GM12891 (cell line): ENCODE measurements around the gene BBS1.
A peak's percentile ranks its signal among the peaks of the same experiment; 100 is the strongest.

Source experiments
- DNase-seq: peaks from one replicate; pipeline ENCODE4 v3.0.0; 2011; ENCODE audit warnings: low spot score; ENCODE audit not compliant: insufficient read length
- FAIRE-seq: peaks from 2 replicates; lab custom pipeline; 2011; peaks lifted over from hg19 to GRCh38; lab: Jason Lieb, UNC
- PAX5 ChIP-seq: IDR thresholded peaks from 2 replicates; pipeline ENCODE4 v1.6.1; 2011; ENCODE audit warnings: low read length, moderate library complexity, mild to moderate bottlenecking; ENCODE audit not compliant: insufficient read depth, severe bottlenecking
- POLR2A ChIP-seq: IDR thresholded peaks from 2 replicates; pipeline ENCODE4 v1.6.1; 2011; ENCODE audit warnings: low read depth, low read length, control low read depth
- POLR2AphosphoS5 ChIP-seq: IDR thresholded peaks from 2 replicates; pipeline ENCODE4 v1.6.1; 2011; ENCODE audit warnings: low read depth, low read length, control low read depth
- POU2F2 ChIP-seq: IDR thresholded peaks from 2 replicates; pipeline ENCODE4 v1.6.1; 2011; ENCODE audit warnings: low read depth, mild to moderate bottlenecking, control low read depth, low read length, moderate library complexity
- SPI1 ChIP-seq: IDR thresholded peaks from 2 replicates; pipeline ENCODE4 v1.6.1; 2011; ENCODE audit warnings: low read depth, low read length, control low read depth
- TAF1 ChIP-seq: IDR thresholded peaks from 2 replicates; pipeline ENCODE4 v1.6.1; 2011; ENCODE audit warnings: low read depth, low read length, control low read depth

BBS1 gene

DNA sequence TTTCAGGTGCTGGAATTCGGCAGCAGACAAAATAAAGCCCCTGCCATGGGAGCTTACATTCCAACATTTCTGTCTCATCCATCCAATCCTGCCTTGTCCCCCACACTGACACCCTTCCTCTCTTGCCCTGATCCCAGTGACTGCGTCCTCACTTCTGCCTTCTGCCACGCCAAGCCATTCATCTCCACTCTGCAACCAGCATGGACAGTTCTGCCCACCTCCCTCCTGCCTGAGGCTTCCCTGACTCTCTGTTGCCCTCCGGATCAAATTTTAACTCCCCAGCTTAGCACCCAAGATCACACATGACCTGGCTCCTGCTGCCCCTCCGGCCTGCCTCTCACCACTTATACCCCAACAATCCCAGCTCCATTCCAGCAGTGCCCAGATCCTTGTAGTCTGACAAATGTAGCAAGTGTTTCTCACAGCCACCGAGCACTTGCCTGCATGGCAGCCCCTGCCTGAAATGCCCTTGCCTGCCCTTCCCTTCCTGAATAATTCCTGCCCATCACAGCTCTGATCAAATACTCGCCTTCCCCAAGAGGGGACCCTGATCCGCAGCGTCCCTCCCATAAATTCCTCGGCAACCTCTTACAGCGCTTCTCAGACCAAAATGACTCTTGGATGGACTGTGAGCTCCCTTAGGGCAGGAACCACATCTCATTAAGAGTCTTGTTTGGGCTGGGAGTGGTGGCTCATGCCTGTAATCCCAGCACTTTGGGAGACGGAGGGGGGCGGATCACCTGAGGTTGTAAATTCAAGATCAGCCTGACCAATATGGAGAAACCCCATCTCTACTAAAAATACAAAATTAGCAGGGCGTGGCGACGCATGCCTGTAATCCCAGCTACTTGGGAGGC lies 38.6 kb downstream of the BBS1 start:
- DNase-seq (no peak), FAIRE-seq (no peak)
- no peak for TF ChIP-seq SPI1
- TF ChIP-seq POLR2AphosphoS5: no peak
- no peak for TF ChIP-seq POLR2A
- no peak for TF ChIP-seq POU2F2
- no peak for TF ChIP-seq TAF1
- TF ChIP-seq PAX5: no peak

DNA sequence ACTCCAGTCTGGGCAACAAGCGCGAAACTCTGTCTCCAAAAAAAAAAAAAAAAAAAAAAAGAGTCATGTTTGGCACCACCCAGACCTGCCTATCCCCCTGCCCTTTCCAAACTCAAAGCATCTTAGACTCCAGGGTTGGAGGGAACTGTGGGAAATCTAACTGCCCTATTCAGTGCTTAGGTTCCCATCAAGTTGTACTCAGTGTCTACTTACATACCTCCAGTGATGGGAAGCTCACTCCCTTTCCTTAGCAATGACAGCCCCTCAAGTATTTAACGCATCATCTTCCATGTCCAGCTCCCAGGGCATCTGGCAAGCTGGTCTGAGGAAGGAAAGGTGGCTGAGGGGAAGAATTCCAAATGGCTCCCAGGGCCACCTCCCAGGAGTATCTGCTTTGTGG lies 39.3 kb downstream of the BBS1 start:
- no peak for FAIRE-seq
- no peak for DNase-seq
- TF ChIP-seq TAF1 (no peak), SPI1 (no peak), POLR2AphosphoS5 (no peak), POU2F2 (no peak), POLR2A (no peak)

DNA sequence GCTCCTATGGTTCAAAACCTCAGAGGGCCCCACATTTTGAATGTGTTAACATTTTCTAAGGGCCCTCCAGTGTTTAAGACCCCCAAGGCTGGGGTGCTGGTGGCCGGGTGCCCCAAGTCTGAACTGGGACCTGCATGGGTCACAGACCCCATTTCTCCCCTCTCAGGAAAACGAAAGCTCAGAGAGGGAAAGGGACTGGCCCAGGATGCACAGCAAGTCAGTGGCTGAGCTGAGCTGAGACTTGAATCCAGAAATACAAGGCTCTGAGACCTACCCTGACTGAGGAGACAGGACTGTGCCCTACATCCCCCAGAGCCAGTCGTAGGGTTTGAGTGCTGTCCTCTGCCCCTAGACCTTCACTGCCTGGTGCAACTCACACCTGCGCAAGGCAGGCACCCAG lies 40.5 kb downstream of the BBS1 start:
- TF ChIP-seq POLR2A (no peak), POU2F2 (no peak), SPI1 (no peak), POLR2AphosphoS5 (no peak), PAX5 (no peak), TAF1 (no peak)
- DNase-seq (no peak), FAIRE-seq (no peak)

DNA sequence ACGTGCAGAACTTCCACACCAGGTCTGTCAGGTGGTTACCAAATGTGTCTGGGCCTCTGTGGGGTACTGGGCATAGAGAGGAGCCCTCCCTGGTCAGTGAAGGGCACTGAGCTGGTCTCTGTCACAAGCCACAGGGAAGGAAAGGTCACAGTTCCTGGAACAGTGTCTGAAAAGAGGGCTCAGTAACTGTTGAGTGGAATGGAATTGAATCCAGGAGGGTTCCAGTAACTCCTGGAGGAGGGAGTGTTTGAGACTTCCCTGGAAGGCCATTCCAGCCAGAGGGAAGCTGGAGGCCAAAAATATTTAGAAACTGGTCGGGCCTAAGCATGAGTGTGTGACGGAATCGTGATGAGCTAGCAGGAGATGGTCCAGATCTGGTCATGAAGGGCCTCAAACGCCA lies 44.2 kb downstream of the BBS1 start:
- FAIRE-seq (no peak), DNase-seq (no peak)
- no peak for TF ChIP-seq TAF1
- TF ChIP-seq POU2F2: no peak
- TF ChIP-seq PAX5: no peak
- TF ChIP-seq SPI1: no peak
- no peak for TF ChIP-seq POLR2AphosphoS5

DNA sequence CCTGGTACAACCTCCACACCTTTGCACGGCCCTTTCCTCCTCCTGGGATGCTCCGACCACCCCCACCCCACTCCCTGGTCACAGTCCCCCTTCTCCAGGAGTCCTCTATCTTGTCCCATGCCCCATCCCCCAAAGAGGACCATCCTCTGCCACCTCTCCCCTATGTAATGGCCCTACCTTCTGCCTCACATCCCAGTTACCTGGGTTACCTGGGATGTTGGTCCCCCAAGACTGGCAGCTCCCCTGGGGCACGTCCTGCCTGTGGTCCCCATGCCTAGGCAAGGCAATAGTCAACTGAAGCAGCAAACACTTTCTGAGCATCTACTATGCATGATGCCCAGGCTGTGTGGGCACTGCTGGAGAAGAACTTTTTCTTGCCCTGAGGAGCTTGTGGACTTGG lies 45.0 kb downstream of the BBS1 start:
- no peak for FAIRE-seq
- TF ChIP-seq TAF1 (no peak), POU2F2 (no peak), POLR2AphosphoS5 (no peak), SPI1 (no peak), PAX5 (no peak), POLR2A (no peak)
- DNase-seq: no peak

DNA sequence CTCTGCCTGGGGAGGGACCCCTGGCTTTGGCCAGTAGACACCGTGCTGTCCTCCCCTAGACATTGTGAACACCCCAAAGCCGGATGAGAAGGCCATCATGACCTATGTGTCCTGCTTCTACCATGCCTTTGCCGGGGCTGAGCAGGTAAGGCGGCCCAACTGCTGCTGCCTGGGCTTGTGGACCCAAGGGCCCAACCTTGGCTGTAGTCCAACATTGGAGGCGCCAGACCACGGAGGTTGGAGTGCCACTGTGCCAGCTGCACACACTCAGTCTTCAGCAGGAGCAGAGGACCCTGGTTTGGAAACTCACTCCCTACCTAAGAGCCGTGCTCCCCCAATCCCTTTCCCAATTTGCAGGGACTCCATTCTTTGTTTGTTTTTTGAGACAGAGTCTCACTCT lies 45.7 kb downstream of the BBS1 start:
- FAIRE-seq: no peak
- no peak for DNase-seq
- no peak for TF ChIP-seq TAF1
- TF ChIP-seq POLR2AphosphoS5: no peak
- TF ChIP-seq POLR2A: no peak
- no peak for TF ChIP-seq PAX5
- TF ChIP-seq SPI1: no peak
- TF ChIP-seq POU2F2: no peak

DNA sequence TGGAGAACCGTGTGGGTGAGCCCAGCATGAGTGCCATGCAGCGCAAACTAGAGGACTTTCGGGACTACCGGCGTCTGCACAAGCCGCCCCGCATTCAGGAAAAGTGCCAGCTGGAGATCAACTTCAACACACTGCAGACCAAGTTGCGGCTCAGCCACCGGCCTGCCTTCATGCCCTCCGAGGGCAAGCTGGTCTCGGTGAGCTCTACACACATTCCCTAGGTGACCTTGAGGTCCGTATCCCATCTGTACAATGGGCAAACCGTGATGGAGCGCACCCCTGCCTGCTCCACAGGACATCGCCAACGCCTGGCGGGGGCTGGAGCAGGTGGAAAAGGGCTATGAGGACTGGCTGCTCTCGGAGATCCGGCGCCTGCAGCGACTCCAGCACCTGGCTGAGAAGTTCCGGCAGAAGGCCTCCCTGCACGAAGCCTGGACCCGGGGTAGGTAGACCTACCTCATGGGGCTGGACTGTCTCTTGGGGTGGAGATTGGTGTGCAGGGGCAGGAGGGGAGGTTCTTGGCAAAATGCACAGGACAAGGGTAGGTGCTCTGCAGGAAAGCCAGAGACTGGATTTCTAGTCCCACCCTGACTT lies 47.4 kb downstream of the BBS1 start:
- FAIRE-seq: no peak
- DNase-seq: no peak
- no peak for TF ChIP-seq POU2F2
- no peak for TF ChIP-seq TAF1
- TF ChIP-seq POLR2A: no peak
- no peak for TF ChIP-seq POLR2AphosphoS5
- no peak for TF ChIP-seq PAX5
- TF ChIP-seq SPI1: no peak

DNA sequence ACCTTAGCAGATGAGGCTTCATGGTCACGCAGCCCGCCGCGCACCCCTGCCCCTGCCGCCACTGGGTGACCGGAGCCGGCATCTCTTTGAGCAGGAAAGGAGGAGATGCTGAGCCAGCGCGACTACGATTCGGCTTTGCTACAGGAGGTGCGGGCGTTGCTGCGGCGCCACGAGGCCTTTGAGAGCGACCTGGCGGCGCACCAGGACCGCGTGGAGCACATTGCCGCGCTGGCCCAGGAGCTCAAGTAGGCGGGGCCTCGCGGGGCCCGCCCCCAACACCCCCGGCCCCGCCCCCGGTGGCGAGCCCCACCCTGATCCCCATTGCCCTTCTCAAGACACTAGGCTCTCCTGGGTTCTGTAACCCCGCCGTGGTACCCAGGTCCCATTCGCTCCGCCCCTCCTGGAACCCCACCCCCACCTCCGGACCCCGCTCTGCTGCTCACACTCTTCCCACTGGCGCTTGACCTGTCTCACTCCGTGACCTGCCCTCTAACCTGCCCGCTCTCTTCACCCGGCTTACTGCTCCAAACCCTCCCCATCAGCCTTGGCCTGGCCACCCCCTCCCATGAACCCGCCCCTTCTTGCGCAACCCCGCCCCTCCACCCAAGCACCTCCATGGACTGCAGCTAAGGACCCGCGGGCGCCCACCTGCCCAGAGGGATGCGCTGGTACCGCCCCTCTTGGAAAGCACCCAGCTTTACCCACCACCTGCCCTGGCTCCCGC lies 48.9 kb downstream of the BBS1 start:
- DNase-seq (no peak), FAIRE-seq (no peak)
- TF ChIP-seq POU2F2: no peak
- TF ChIP-seq TAF1: no peak
- TF ChIP-seq POLR2A: no peak
- no peak for TF ChIP-seq PAX5
- no peak for TF ChIP-seq SPI1
- TF ChIP-seq POLR2AphosphoS5: no peak

DNA sequence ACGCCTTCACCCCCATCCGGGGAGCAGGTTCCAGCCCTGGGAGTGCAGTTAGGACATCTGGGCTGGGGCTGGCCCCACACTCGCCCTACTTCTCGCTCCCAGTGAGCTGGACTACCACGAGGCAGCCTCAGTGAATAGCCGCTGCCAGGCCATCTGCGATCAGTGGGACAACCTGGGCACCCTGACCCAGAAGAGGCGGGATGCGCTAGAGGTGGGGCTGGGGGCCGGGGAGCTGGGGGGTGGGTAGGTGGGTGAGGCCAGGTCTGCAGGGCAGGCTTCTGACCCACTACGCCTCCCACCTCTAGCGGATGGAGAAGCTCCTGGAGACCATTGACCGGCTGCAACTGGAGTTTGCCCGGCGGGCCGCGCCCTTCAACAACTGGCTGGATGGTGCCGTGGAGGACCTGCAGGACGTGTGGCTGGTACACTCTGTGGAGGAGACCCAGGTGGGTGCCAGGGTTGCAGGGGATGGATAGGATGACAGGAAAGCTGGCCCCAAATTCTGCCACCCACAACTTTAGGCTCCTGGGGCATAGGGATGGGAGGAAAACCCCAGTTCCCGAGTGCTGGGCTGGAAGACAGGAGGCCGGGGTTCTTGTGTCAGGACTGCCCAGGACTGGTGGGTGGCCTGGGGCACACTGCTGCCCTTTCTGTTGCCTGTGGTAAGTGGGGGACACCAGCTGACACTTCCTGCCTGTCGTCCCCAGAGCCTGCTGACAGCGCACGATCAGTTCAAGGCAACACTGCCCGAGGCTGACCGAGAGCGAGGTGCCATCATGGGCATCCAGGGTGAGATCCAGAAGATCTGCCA lies 49.6 kb downstream of the BBS1 start:
- FAIRE-seq (peak; percentile 38), DNase-seq (no peak)
- TF ChIP-seq PAX5 (no peak), POLR2A (no peak), TAF1 (no peak), SPI1 (no peak), POU2F2 (no peak), POLR2AphosphoS5 (no peak)
